ENCODE data around the gene CARNS1. TPM values are rescaled to one million over a fixed set of nuclear protein-coding genes. Genes with fewer than 3 reads are reported as not detected.
A peak's percentile ranks its signal among the peaks of the same experiment; 100 is the strongest.

CARNS1 gene
- total RNA-seq, 2 experiments from 2014 or later = 1.2 to 1.9 TPM

GRCh38 chr11:67371189-67371910, 44.1 kb upstream of the CARNS1 start:
- Mint-ChIP-seq H3K36me3 (ENCODE audit: low read depth) (no peaks in the 10 kb centered on the region), H3K27me3 (peaks cover 65% of the 10 kb centered on the region), H3K4me3 (peak overlapping the region; percentile 45), H3K4me1 (peaks cover 39% of the 10 kb centered on the region), H3K9me3 (no peaks in the 10 kb centered on the region), H3K27ac (no peak overlapping the region)
- ChIA-PET CTCF (interaction anchor here (1.6 to 38.4 kb wide), 4 partner anchors 8 to 110 kb away, joined by 3 to 841 read pairs (median 426); partner anchors contain the start of genes CLCF1, POLD4, PPP1CA and RAD9A), POLR2A (interaction anchor here (1.0 kb wide), 1 partner anchor 25 kb away, joined by 3 read pairs; no protein-coding TSS in a partner anchor)
- peak; percentile 24 for DNase-seq

GRCh38 chr11:67371911-67372320, 43.6 kb upstream of the CARNS1 start:
- peak overlapping the region; percentile 44 for H3K4me3 Mint-ChIP-seq
- POLR2A ChIA-PET = no interaction called here
- CTCF ChIA-PET = interaction anchor here (1.6 to 38.4 kb wide), 4 partner anchors 8 to 110 kb away, joined by 3 to 841 read pairs (median 426); partner anchors contain the start of genes CLCF1, POLD4, PPP1CA and RAD9A
- H3K27ac Mint-ChIP-seq = no peak overlapping the region
- peaks cover 70% of the 10 kb centered on the region for H3K27me3 Mint-ChIP-seq
- peaks cover 39% of the 10 kb centered on the region for H3K4me1 Mint-ChIP-seq
- H3K9me3 Mint-ChIP-seq = no peaks in the 10 kb centered on the region
- no peaks in the 10 kb centered on the region for H3K36me3 Mint-ChIP-seq (ENCODE audit: low read depth)
- no peak for DNase-seq

GRCh38 chr11:67372321-67372992, 43.0 kb upstream of the CARNS1 start:
- H3K4me3 Mint-ChIP-seq = no peak overlapping the region
- H3K4me1 Mint-ChIP-seq = peaks cover 39% of the 10 kb centered on the region
- peaks cover 74% of the 10 kb centered on the region for H3K27me3 Mint-ChIP-seq
- CTCF ChIA-PET = interaction anchor here (0.6 to 38.4 kb wide), 7 partner anchors 9 to 111 kb away, joined by 3 to 841 read pairs (median 6); partner anchors contain the start of genes CLCF1, POLD4, PPP1CA and RAD9A
- no peak for DNase-seq
- POLR2A ChIA-PET = no interaction called here
- H3K9me3 Mint-ChIP-seq = no peaks in the 10 kb centered on the region
- no peaks in the 10 kb centered on the region for H3K36me3 Mint-ChIP-seq (ENCODE audit: low read depth)
- no peak overlapping the region for H3K27ac Mint-ChIP-seq

GRCh38 chr11:67372993-67373647, 42.4 kb upstream of the CARNS1 start, which contains the start of gene CLCF1:
Gene CLCF1, minus strand, starts transcription at chr11:67373598. Its CDS starts 59 bp downstream, at chr11:67373539.
- Mint-ChIP-seq H3K27me3 (peaks cover 69% of the 10 kb centered on the region), H3K9me3 (no peaks in the 10 kb centered on the region), H3K36me3 (ENCODE audit: low read depth) (no peaks in the 10 kb centered on the region), H3K4me3 (peak within 1 kb of the TSS; percentile 76), H3K27ac (peak within 1 kb of the TSS; percentile 79), H3K4me1 (peaks cover 38% of the 10 kb centered on the region)
- ChIA-PET POLR2A (no interaction called here), CTCF (interaction anchor here (0.6 to 38.4 kb wide), 8 partner anchors 10 to 1734 kb away, joined by 3 to 841 read pairs (median 4); partner anchors contain the start of genes CLCF1, POLD4, PPP1CA and RAD9A)
- DNase-seq = no peak

- H3K4me3 Mint-ChIP-seq = peak overlapping the region; percentile 76
These were observed 41.6 kb upstream of the CARNS1 start for GRCh38 chr11:67373648-67374570.

GRCh38 chr11:67374571-67375281, 40.8 kb upstream of the CARNS1 start:
- Mint-ChIP-seq H3K9me3 (no peaks in the 10 kb centered on the region), H3K27me3 (peaks cover 60% of the 10 kb centered on the region), H3K4me3 (peak overlapping the region; percentile 68), H3K36me3 (ENCODE audit: low read depth) (no peaks in the 10 kb centered on the region), H3K27ac (no peak overlapping the region), H3K4me1 (peaks cover 27% of the 10 kb centered on the region)
- no peak for DNase-seq
- ChIA-PET POLR2A (interaction anchor here (0.6 kb wide), 1 partner anchor 112 kb away, joined by 4 read pairs; no protein-coding TSS in a partner anchor), CTCF (interaction anchor here (0.7 to 38.4 kb wide), 4 partner anchors 11 to 121 kb away, joined by 3 to 841 read pairs (median 422); partner anchors contain the start of genes CLCF1, POLD4, PPP1CA and RAD9A)

More at GRCh38 chr11:67373648-67374570, 41.6 kb upstream of the CARNS1 start:
- Mint-ChIP-seq H3K27ac (peak overlapping the region; percentile 79), H3K27me3 (peaks cover 68% of the 10 kb centered on the region), H3K36me3 (ENCODE audit: low read depth) (no peaks in the 10 kb centered on the region), H3K9me3 (no peaks in the 10 kb centered on the region), H3K4me1 (peaks cover 31% of the 10 kb centered on the region)
- ChIA-PET CTCF (interaction anchor here (0.6 to 38.4 kb wide), 8 partner anchors 10 to 1735 kb away, joined by 3 to 841 read pairs (median 4); partner anchors contain the start of genes CLCF1, POLD4, PPP1CA and RAD9A), POLR2A (no interaction called here)
- DNase-seq = peak; percentile 68

- CTCF ChIA-PET = interaction anchor here (0.7 to 38.4 kb wide), 3 partner anchors 11 to 41 kb away, joined by 3 to 841 read pairs (median 841); partner anchors contain the start of genes CLCF1, POLD4, PPP1CA and RAD9A
- H3K9me3 Mint-ChIP-seq = no peaks in the 10 kb centered on the region
- no peak overlapping the region for H3K4me3 Mint-ChIP-seq
- peaks cover 21% of the 10 kb centered on the region for H3K4me1 Mint-ChIP-seq
- no peak for DNase-seq
- H3K27ac Mint-ChIP-seq = no peak overlapping the region
- peaks cover 55% of the 10 kb centered on the region for H3K27me3 Mint-ChIP-seq
- no peaks in the 10 kb centered on the region for H3K36me3 Mint-ChIP-seq (ENCODE audit: low read depth)
- POLR2A ChIA-PET = interaction anchor here (0.6 kb wide), 1 partner anchor 113 kb away, joined by 4 read pairs; no protein-coding TSS in a partner anchor
These were observed 40.0 kb upstream of the CARNS1 start for GRCh38 chr11:67375320-67376055.

- Mint-ChIP-seq H3K36me3 (ENCODE audit: low read depth) (no peaks in the 10 kb centered on the region), H3K4me1 (peaks cover 21% of the 10 kb centered on the region), H3K27me3 (peaks cover 53% of the 10 kb centered on the region), H3K27ac (no peak overlapping the region), H3K9me3 (no peaks in the 10 kb centered on the region), H3K4me3 (no peak overlapping the region)
- ChIA-PET POLR2A (no interaction called here), CTCF (interaction anchor here (0.7 to 38.4 kb wide), 5 partner anchors 10 to 123 kb away, joined by 3 to 841 read pairs (median 4); partner anchors contain the start of genes CLCF1, POLD4, PPP1CA and RAD9A)
- DNase-seq = no peak
These were observed 39.2 kb upstream of the CARNS1 start for GRCh38 chr11:67376063-67376820.

GRCh38 chr11:67376873-67377808, 38.3 kb upstream of the CARNS1 start:
- ChIA-PET POLR2A (no interaction called here), CTCF (interaction anchor here (0.7 to 38.4 kb wide), 6 partner anchors 9 to 124 kb away, joined by 3 to 841 read pairs (median 4); partner anchors contain the start of genes CLCF1, POLD4, PPP1CA and RAD9A)
- Mint-ChIP-seq H3K4me3 (no peak overlapping the region), H3K27ac (no peak overlapping the region), H3K27me3 (peaks cover 47% of the 10 kb centered on the region), H3K9me3 (no peaks in the 10 kb centered on the region), H3K4me1 (peaks cover 16% of the 10 kb centered on the region), H3K36me3 (ENCODE audit: low read depth) (no peaks in the 10 kb centered on the region)
- no peak for DNase-seq

Data from activated CD4-positive, alpha-beta T cell treated with anti-CD3 and anti-CD28 coated beads, Interleukin-2, amount 10 ng/mL, durations not matched to agents 7 days and 5 days (primary cell).